Measurements from ENCODE around the gene NRN1. TPM values are rescaled to one million over a fixed set of nuclear protein-coding genes. Genes with fewer than 3 reads are reported as not detected.
"Not testable (repeated sequence)": the region's sequence is repeated elsewhere in the genome, so short reads cannot be mapped to it uniquely, and the experiment has no call there.

Gene NRN1
- total RNA-seq, 4 donors from 2014 or later: 7.2 to 35.9 (median 18.7) TPM

GRCh38 chr6:6026513-6027205 lies 19.9 kb upstream of the NRN1 start:
- TF ChIP-seq, protein P1, sequence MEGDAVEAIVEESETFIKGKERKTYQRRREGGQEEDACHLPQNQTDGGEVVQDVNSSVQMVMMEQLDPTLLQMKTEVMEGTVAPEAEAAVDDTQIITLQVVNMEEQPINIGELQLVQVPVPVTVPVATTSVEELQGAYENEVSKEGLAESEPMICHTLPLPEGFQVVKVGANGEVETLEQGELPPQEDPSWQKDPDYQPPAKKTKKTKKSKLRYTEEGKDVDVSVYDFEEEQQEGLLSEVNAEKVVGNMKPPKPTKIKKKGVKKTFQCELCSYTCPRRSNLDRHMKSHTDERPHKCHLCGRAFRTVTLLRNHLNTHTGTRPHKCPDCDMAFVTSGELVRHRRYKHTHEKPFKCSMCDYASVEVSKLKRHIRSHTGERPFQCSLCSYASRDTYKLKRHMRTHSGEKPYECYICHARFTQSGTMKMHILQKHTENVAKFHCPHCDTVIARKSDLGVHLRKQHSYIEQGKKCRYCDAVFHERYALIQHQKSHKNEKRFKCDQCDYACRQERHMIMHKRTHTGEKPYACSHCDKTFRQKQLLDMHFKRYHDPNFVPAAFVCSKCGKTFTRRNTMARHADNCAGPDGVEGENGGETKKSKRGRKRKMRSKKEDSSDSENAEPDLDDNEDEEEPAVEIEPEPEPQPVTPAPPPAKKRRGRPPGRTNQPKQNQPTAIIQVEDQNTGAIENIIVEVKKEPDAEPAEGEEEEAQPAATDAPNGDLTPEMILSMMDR (IDR thresholded peaks at IDR 0.05): no peak
- no peak for ATAC-seq (ENCODE audit: low FRiP score)

DNA sequence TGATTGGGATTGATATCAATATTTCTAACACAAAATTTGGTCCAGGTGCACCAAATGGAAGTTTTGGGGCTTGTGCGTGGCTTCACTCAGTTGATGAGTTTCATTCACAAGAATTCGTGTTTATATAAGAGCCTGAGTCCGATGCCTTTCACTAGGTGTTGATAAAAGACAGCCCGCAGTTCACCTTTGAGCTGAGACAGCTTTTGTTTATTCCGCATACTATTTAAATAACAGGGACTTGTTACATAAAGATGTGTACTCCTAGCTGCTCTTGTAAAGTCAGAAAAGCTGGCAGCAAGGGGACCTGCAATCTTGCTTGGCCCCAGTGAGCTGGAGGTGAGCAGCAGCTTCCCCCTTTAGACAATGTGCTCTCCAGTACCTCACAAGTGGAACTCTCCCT lies 19.0 kb upstream of the NRN1 start:
- TF ChIP-seq, protein P1 (IDR thresholded peaks at IDR 0.05): no peak

More at GRCh38 chr6:6026513-6027205, 19.9 kb upstream of the NRN1 start:
- DNase-seq (ENCODE audit: low spot score): no peak

DNA sequence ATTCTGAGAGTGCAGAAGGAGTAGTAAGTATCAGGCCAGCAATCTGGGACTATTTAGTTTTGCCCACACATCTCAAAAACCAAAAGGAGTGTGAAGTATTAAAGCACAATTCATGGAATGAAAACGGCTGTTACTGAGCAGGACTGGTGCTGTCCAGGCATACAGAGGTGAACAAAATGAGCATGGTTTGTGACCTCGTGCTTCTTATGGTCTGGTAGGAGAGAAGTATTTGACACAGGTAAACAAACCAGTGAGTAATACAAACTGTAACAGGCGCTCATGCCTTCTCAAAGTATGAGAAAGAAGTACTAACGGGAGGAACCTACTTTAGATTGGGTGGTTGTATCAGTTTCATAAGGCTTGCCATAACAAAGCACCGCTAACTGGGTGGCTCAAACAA lies 17.5 kb upstream of the NRN1 start:
- DNase-seq (ENCODE audit: low spot score): no peak
- TF ChIP-seq, protein P1 (IDR thresholded peaks at IDR 0.05): no peak
- ATAC-seq (ENCODE audit: low FRiP score): no peak

More for the DNA sequence above, 19.0 kb upstream of the NRN1 start:
- DNase-seq (ENCODE audit: low spot score): no peak
- ATAC-seq (ENCODE audit: low FRiP score): no peak

GRCh38 chr6:6022841-6023240 lies 16.1 kb upstream of the NRN1 start:
- not testable (repeated sequence) for DNase-seq (ENCODE audit: low spot score)

GRCh38 chr6:6008648-6009421 lies 2.1 kb upstream of the NRN1 start:
- peak; percentile 58 for ATAC-seq (ENCODE audit: low FRiP score)
- TF ChIP-seq, protein P1 (IDR thresholded peaks at IDR 0.05): no peak
- no peak for DNase-seq (ENCODE audit: low spot score)

More at GRCh38 chr6:6022841-6023240, 16.1 kb upstream of the NRN1 start:
- not testable (repeated sequence) for ATAC-seq (ENCODE audit: low FRiP score)

GRCh38 chr6:6008089-6008647 lies 1.4 kb upstream of the NRN1 start:
- TF ChIP-seq, protein P1 (IDR thresholded peaks at IDR 0.05): no peak
- no peak for DNase-seq (ENCODE audit: low spot score)
- no peak for ATAC-seq (ENCODE audit: low FRiP score)

DNA sequence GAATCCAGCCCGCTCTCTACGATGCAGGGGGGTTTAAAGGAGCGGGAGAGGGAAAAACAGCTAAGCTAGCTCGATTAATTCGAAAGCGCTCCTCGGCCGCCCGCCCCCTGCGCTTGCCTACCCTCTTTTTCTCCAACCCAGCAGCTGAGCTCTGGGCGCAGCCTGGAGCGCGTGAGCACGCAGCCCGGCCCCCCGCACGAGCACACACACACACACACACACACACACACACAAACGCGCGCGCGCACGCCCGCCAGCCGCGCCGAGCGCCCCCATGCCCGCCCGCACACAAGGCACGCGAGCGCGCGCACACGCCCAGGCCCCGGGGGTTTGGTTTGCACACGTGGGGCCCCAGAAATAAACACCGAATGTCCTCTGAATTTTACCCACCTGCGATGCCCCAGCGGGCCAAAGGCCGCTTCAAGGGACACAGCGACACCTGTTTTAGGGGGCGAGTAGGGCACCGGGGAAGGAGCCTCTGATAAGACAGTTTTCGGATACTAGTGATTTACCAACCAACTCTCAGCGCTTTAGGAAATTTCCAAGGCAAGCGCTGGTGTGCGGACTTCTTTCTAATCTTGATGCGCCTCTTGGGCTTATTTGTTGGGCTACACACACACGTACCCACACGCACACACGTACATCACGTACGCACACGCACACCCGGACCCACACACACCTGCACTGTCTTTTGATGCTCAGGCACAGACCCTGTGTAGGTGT lies 802 bp upstream of the NRN1 start:
- TF ChIP-seq, protein P1 (IDR thresholded peaks at IDR 0.05): no peak
- no peak for ATAC-seq (ENCODE audit: low FRiP score)
- no peak for DNase-seq (ENCODE audit: low spot score)

Measured in omental fat pad (tissue), 4 donors.